Measurements from ENCODE around the gene PNISR.

- TF ChIP-seq EZH2 (IDR thresholded peaks at IDR 0.05) (no peak), POLR2AphosphoS5 (IDR thresholded peaks at IDR 0.05; ENCODE audit: borderline replicate concordance, low read depth, low read length) (no peak), FOXP2 (optimal IDR thresholded peaks at IDR 0.05; ENCODE audit: control extremely low read depth, extremely low read length, insufficient read depth) (no peak)
Observed at GRCh38 chr6:99393366-99393697, 31.8 kb downstream of the PNISR start.

Measured in SK-N-MC (cell line).